OCI-M1 (cell line): ENCODE measurements around the gene STK32C.
A peak's percentile ranks its signal among the peaks of the same experiment; 100 is the strongest.
"Not testable (repeated sequence)": the region's sequence is repeated elsewhere in the genome, so short reads cannot be mapped to it uniquely, and the experiment has no call there.

Experiments
- DNase-seq: peaks from one replicate; lab custom pipeline; 2025; lab: John Stamatoyannopoulos, UW

Gene STK32C

DNA sequence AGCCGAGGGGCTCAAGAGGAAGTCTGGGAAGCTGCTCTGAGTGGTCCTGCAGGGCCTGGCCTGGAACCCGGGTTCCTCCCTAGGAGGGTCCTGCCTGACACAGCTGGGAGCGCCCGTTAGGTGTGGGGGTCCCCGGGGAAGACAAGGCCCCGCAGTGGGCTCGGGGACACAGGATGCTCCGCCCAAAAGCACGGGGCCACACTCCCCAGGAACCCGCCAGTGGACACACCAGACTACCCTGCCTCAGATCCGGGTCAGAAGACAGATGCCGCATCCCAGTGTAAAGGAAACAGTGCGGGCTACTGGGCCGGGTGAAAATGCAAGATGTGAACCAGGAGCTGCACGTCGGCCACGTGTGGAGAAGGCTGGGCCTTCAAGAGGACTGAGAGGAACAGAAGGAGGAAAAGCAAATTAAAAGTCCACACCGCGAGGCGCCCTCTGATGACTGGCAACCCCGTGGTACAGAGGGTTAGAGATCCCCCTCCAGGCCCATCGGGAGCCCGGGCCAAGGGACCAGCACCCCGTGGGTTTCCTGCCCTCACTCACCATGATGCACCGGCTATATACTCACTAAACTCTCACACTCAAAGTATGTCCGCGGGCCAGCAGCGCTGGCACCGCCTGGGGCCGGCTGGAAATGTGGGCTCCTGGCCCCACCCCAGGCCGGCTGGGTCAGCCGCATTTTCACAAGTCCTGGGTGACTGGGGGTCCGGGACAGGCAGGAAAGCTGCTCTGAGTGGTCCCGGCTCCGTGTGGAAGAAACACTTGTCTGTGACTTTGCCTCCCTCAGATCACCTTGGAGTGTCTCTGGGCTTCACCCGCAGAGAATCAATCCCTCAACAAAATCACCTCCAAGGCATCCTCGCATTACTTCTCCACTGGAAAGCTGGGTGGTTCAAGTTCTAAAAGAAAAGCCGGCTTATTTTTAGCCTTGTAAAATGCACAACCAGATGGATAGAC, 6.1 kb downstream of the STK32C start:
- DNase-seq, result no peak

DNA sequence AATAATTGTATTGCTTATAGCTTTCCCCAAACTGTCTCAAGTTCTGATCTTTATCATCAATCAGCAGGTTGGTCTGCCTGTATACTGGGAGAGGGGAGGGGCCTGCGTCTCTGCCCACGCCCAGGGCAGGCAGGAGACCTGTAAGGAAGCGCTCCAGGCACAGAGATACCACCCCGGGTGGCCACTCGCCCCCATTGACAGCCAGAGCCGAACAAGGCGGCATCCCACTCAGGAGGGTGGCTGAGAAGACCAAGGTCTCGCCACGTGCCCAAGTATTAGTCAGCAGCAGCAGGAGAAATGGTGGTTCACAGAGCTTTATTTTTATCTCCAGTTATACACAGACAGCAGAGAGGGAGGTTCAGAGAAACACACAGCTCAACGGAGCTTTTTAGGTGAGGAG, 7.2 kb downstream of the STK32C start:
- DNase-seq, result no peak

DNA sequence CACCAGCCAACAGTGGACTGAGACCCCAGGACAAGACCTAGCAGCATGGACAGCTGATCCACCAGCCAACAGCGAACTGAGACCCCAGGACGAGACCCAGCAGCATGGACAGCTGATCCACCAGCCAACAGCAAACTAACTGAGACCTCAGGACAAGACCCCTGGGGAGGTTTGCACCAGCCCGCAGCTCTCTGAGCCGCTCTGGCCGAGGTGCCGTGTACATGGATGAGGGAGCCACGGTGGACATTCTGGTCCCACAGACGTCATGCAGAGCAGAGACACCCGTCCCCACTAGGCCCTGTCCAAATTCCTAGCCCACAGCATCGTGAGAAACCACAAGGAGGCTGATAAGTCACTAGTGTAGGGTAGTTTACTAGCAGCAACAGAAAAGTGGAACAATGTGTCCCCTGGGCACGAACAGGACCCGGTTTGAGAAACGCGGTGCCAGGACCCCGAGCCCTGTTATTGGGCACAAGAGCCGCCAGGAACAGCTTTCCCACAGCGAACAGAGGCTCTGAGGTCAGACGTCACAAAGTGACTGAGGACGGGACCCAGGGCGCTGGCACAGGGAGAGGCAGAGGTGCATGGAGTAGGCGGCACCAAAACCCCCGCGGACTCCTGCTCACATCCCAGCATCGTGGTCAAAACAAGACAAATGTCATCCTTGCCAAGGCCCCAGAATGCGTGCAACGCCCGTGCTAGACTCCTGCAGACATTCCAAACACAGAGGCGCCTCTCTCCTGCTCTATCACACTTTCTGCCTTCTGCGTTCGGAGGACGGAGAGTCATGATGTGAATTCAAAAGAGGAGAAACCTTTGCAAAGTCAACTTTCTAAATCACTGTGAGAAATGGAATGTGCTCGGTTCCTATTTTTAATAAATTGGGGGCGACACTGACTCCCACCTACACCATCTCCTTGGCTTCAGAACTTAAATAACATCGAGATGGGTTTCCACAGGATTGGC, 8.1 kb downstream of the STK32C start:
- no peak for DNase-seq

GRCh38 chr10:132298038-132298881, 9.5 kb downstream of the STK32C start:
- DNase-seq, result no peak

DNA sequence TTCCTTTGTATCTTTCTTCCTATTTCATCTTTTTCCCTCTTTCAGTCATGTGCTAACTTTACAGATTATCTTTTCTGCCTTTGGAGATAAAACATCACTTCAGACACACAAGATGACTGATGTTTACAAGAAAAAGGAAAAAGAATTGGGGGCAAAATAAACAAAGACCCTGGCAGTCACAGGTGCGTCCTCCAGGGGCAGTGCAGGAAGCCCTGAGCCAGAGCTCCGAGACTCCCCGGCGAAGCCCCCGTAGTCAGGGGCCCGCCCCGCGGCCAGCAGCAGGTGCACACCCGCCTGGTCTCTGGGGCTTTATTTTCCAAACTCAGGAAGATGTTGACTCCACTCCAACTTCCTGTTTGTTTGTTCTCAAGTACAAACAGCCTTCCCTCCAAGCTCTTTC, 10.2 kb downstream of the STK32C start:
- DNase-seq, result no peak

DNA sequence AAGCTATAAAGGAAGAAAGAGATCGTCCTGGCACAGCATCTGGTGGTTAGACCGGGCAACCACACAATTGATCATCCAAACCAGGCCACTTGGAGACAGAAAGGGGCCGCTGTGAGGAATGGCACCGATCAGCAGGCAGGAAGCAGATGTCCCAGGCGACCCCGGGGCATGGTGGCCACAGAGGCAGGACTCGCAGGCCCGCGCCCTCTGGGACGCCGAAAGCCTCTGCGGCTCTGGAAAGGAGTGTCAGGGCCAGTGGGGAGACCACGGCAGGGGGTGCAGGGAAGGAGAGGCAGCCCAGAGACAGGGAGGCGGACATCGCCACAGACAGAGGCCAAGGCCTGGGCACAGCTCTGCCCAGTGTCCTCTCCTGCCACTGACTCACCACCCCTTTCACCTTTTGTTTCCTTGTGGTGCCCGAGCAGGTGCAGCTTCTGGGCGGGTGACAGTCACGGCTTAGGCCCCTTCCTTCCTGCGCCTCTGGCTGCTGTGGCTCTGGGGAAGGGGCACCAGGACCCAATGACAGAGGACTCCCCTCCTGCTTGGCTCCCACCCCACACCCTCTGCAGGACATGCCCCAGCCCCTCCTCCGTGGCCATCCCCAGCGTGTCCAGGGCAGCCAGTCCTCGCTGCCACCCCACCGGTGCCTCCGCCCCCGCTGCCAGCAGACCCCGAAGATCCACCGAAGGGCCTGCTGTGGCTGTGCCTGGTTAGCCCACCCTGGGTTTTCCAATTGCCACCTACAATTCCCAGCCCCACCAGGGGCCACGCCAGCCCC, 10.9 kb downstream of the STK32C start:
- DNase-seq, result no peak

DNA sequence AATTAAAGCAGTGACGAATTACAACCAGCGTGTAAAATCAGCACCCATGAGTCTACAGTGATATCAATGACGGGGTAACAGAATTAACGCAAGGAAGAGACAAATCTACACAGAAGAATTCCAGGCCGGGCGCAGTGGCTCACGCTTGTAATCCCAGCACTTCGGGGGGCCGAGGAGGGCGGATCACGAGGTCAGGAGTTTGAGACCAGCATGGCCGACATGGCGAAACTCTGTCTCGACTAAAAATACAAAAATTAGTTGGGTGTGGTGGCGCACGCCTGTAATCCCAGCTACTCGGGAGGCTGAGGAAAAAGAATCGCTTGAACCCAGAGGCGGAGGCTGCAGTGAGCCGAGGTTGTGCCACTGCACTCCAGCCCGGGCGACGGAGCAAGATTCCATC, 12.3 kb downstream of the STK32C start:
- not testable (repeated sequence) for DNase-seq

- DNase-seq, result peak; percentile 47
Observed at GRCh38 chr10:132294561-132295318, 13.0 kb downstream of the STK32C start.

- DNase-seq, result no peak
Observed at GRCh38 chr10:132293813-132294520, 13.8 kb downstream of the STK32C start.

GRCh38 chr10:132293201-132293812, 14.4 kb downstream of the STK32C start:
- DNase-seq, result no peak

- no peak for DNase-seq
Observed at GRCh38 chr10:132292287-132293200, 15.2 kb downstream of the STK32C start.

GRCh38 chr10:132291826-132292225, 15.9 kb downstream of the STK32C start:
- DNase-seq, result no peak

DNA sequence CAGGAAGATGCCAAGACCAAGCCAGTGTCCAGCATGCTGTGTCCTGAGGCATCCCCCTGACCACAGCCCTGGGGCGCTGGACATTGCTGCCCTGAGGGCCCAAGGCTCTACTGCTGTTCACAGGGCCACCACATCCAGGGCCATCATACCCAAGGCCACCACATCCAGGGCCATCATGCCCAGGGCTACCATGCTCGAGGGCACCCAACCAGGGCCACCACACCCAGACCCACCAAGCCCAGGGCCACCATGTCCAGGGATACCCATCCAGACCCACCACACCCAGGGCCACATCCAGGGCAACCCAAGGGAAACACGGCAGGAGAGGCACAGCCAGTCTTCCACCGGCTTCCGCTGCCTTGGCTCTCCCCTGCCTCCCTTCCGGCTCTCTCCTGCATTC, 17.1 kb downstream of the STK32C start:
- DNase-seq, result no peak

DNA sequence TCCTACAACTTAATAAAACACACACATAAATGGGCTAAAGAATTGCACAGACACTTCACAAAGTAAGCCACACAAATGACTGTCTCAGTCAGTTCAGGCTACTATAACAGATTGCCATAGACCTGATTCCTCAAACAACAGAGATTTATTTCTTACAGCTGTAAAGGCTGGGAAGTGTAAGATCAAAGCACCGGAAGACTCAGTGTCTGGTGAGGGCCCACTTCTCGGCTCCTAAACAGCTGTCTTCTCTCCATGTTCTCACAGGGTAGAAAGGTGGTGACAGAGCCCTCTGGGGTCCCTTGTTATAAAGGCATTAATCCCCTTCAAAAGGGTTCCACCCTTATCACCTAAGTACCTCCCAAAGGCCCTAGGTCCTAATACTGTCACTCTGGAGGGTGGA, 18.3 kb downstream of the STK32C start:
- DNase-seq, result no peak

DNA sequence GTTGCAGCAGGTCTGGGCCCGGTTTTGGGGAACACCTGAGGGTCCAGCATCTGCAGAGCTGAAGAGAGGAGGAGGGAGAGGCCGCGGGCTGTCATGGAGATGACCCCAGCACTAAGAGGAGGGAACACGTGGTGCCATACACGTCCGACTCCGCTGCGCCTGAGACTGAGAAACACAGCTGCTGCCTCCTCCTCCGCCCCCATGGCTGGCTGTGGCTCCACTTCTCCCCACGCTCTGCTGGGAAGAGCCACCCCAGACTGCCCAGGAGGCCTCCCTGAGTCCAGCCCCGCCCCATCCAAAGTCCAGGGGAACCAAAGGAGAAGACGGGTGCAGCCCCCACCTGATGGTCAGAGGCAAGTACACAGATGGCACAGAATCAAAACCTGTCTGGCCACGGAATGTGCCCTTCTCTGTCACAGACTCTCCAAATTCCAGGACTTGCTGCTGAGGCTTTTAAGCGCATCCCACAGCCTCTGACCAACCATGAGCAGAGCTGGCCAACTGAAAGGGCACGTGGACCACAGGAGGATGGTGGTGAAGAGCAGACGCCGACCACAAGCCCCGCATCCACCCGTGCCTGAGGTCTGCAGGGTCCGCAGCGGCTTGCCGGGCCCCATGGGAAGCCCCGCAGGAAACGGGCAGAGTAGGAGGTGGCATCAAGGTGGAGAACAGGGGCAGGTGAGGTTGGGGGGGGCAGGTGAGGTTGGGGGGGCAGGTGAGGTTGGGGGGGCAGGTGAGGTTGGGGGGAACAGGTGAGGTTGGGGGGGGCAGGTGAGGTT, 24.0 kb downstream of the STK32C start:
- DNase-seq, result no peak

GRCh38 chr10:132282667-132283603, 24.8 kb downstream of the STK32C start:
- DNase-seq, result no peak
